ENCODE data around the gene NKAP. TPM values are rescaled to one million over a fixed set of nuclear protein-coding genes. Genes with fewer than 3 reads are reported as not detected.
"Not testable (repeated sequence)": the region's sequence is repeated elsewhere in the genome, so short reads cannot be mapped to it uniquely, and the experiment has no call there.

The NKAP gene
- total and polyA plus RNA-seq, 12 donors = 5.1 to 13.3 (median 9.5) TPM

DNA sequence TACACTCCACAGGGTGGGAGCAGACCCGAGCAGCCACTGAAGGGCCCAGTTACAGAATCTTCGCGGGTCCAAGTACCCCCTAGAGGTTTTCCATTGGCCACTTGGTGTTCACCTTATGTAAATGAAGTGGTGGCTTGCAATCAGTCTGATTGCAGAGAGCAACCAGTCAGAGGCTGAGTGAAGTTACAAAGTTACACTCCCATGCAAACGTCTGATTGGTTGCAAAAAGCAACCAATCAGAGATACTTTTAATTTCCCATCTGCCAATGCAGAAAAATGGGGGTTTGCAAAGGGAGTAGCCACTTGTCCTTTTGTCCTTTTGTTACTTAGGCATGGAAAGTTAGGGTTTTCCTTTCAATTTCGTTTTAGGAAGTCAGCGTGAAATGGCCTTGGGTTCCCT, 27.0 kb upstream of the NKAP start:
- no peak for DNase-seq
- intact Hi-C loops (cut with DNase I) = no loop called here
- no peak for TF ChIP-seq POLR2A (IDR thresholded peaks at IDR 0.05)
- TF ChIP-seq, protein P1, sequence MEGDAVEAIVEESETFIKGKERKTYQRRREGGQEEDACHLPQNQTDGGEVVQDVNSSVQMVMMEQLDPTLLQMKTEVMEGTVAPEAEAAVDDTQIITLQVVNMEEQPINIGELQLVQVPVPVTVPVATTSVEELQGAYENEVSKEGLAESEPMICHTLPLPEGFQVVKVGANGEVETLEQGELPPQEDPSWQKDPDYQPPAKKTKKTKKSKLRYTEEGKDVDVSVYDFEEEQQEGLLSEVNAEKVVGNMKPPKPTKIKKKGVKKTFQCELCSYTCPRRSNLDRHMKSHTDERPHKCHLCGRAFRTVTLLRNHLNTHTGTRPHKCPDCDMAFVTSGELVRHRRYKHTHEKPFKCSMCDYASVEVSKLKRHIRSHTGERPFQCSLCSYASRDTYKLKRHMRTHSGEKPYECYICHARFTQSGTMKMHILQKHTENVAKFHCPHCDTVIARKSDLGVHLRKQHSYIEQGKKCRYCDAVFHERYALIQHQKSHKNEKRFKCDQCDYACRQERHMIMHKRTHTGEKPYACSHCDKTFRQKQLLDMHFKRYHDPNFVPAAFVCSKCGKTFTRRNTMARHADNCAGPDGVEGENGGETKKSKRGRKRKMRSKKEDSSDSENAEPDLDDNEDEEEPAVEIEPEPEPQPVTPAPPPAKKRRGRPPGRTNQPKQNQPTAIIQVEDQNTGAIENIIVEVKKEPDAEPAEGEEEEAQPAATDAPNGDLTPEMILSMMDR (IDR thresholded peaks at IDR 0.05) = no peak
- H3K27ac ChIP-seq = no peak overlapping the region
- H3K9me3 ChIP-seq (replicated peaks in 1 of 3) = no peaks in the 10 kb centered on the region
- 53 to 75% (median 63%) methylated on average over 2 to 6 of the region's 6 CpGs for WGBS, 4 donors
- H3K36me3 ChIP-seq (replicated peaks in 1 of 2) = no peaks in the 10 kb centered on the region
- no peak overlapping the region for H3K4me3 ChIP-seq
- H3K27me3 ChIP-seq = no peaks in the 10 kb centered on the region
- no peaks in the 10 kb centered on the region for H3K4me1 ChIP-seq (replicated peaks in 1 of 2)

DNA sequence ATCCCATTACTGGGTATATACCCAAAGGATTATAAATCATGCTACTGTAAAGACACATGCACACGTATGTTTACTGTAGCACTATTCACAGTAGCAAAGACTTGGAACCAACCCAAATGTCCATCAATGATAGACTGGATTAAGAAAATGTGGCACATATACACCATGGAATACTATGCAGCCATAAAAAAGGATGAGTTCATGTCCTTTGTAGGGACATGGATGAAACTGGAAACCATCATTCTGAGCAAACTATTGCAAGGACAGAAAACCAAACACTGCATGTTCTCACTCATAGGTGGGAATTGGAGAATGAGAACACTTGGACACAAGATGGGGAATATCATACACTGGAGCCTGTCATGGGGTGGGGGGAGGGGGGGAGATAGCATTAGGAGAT, 23.3 kb upstream of the NKAP start:
- WGBS, 4 donors = 64 to 100% (median 85%) methylated on average over 1 of the region's 1 CpG
- DNase-seq; H3K27ac ChIP-seq; H3K36me3 ChIP-seq (replicated peaks in 1 of 2); H3K4me3 ChIP-seq; H3K9me3 ChIP-seq (replicated peaks in 1 of 3); intact Hi-C loops (cut with DNase I); H3K4me1 ChIP-seq (replicated peaks in 1 of 2); H3K27me3 ChIP-seq: not testable (repeated sequence)

DNA sequence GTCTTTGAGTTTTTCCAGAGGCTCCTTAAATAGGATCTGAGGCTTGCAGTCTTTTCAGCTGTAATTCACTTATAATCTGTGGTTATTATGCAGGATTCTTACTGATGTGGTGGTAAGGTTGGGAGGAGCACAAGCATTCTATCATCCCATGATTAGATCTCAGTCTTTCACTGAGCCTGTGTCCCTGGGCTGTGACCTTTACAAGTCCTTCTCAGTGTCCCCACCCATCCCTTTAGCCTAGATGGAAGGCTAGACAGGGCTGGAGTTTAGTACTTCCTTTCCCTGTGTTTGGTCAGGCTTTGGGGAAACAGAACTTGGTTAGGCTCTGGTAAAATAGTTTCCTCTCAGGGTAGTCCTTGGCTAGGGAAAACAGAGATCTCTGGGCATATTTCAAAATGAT, 17.1 kb upstream of the NKAP start:
- no peak for DNase-seq
- Histone ChIP-seq H3K9me3 (replicated peaks in 1 of 3) (no peaks in the 10 kb centered on the region), H3K27ac (no peak overlapping the region), H3K27me3 (peaks cover 8% of the 10 kb centered on the region), H3K4me1 (replicated peaks in 1 of 2) (no peaks in the 10 kb centered on the region), H3K36me3 (replicated peaks in 1 of 2) (no peaks in the 10 kb centered on the region), H3K4me3 (no peak overlapping the region)
- intact Hi-C loops (cut with DNase I) = no loop called here
- TF ChIP-seq POLR2A (IDR thresholded peaks at IDR 0.05) = no peak
- TF ChIP-seq, protein P1 (IDR thresholded peaks at IDR 0.05) = no peak

DNA sequence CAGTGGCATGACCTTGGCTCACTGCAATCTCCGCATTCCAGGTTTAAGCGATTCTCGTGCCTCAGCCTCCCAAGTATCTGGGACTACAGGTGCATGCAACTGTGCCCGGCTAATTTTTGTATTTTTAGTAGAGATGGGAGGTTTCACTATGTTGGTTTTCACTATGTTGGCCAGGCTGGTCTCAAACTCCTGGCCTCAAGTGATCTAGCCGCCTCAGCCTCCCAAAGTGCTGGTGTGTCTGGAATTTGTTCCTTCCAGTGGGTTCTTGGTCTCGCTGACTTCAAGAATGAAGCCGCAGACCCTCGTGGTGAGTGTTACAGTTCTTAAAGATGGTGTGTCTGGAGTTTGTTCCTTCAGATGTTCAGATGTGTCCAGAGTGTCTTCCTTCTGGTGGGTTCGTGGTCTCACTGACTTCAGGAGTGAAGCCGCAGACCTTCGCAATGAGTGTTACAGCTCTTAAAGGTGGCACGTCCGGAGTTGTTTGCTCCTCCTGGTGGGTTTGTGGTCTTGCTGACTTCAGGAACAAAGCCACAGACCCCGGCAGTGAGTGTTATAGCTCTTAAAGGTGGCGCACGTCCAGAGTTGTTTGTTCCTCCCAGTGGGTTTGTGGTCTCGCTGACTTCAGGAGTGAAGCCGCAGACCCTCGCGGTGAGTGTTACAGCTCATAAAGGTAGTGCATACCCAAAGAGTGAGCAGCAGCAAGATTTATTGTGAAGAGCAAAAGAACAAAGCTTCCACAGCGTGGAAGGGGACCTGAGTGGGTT, 12.4 kb upstream of the NKAP start:
- H3K27ac ChIP-seq; H3K4me3 ChIP-seq; H3K27me3 ChIP-seq; H3K4me1 ChIP-seq (replicated peaks in 1 of 2); H3K36me3 ChIP-seq (replicated peaks in 1 of 2); H3K9me3 ChIP-seq (replicated peaks in 1 of 3); intact Hi-C loops (cut with DNase I): not testable (repeated sequence)
- peak in 1 of 7 donors; percentile 1 for DNase-seq
- WGBS, 4 donors = 70 to 84% (median 76%) methylated on average over 13 to 21 of the region's 21 CpGs

DNA sequence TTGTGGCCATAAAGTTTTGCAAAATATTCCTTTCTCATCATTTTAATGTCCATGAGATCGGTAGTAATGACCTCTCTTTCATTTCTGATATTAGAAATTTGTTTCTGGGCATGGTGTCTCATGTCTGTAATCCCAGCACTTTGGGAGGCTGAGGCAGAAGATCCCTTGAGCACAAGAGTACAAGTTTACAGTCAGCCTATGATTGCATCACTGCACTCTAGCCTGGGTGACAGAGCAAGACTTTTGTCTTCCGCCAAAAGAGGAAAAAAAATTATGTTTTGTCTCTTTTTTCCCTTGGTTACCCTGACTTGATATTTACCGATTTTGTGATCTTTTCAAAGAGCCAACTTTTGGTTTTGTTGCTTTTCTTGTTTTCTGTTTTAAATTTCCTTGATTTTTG, 10.8 kb upstream of the NKAP start:
- intact Hi-C loops (cut with DNase I) = no loop called here
- H3K9me3 ChIP-seq (replicated peaks in 1 of 3) = no peaks in the 10 kb centered on the region
- H3K4me1 ChIP-seq (replicated peaks in 1 of 2) = no peaks in the 10 kb centered on the region
- DNase-seq = no peak
- H3K4me3 ChIP-seq = no peak overlapping the region
- no peaks in the 10 kb centered on the region for H3K27me3 ChIP-seq
- WGBS, 4 donors = 47 to 81% (median 67%) methylated on average over 3 of the region's 3 CpGs
- H3K27ac ChIP-seq = no peak overlapping the region
- no peaks in the 10 kb centered on the region for H3K36me3 ChIP-seq (replicated peaks in 1 of 2)
- TF ChIP-seq, protein P1 (IDR thresholded peaks at IDR 0.05) = no peak
- no peak for TF ChIP-seq POLR2A (IDR thresholded peaks at IDR 0.05)
